DMS79 treated with DMSO at 0.1 percent for 48 hours (cell line): ENCODE data around the gene GPN2.
"Not testable (repeated sequence)": the region's sequence is repeated elsewhere in the genome, so short reads cannot be mapped to it uniquely, and the experiment has no call there.

Experiments used
- DNase-seq: peaks from one replicate; lab custom pipeline; 2025; lab: John Stamatoyannopoulos, UW

The GPN2 gene

GRCh38 chr1:26857473-26858060 lies 32.5 kb downstream of the GPN2 start:
- DNase-seq, result no peak

- no peak for DNase-seq
Observed at GRCh38 chr1:26856604-26857469, 33.2 kb downstream of the GPN2 start.

- no peak for DNase-seq
Observed at GRCh38 chr1:26856181-26856580, 33.9 kb downstream of the GPN2 start.

- no peak for DNase-seq
Observed at GRCh38 chr1:26855636-26856035, 34.4 kb downstream of the GPN2 start.

- no peak for DNase-seq
Observed at GRCh38 chr1:26854906-26855305, 35.2 kb downstream of the GPN2 start.

- DNase-seq, result no peak
Observed at GRCh38 chr1:26853600-26853999, 36.5 kb downstream of the GPN2 start.

- DNase-seq, result peak; percentile 27
Observed at GRCh38 chr1:26853156-26853555, 36.9 kb downstream of the GPN2 start.

GRCh38 chr1:26852701-26853100 lies 37.4 kb downstream of the GPN2 start:
- DNase-seq, result no peak

- no peak for DNase-seq
Observed at GRCh38 chr1:26851106-26851684, 38.9 kb downstream of the GPN2 start.

- DNase-seq, result no peak
Observed at GRCh38 chr1:26848941-26849774, 40.9 kb downstream of the GPN2 start.

- DNase-seq, result no peak
Observed at GRCh38 chr1:26848499-26848898, 41.6 kb downstream of the GPN2 start.

- not testable (repeated sequence) for DNase-seq
Observed at GRCh38 chr1:26847826-26848225, 42.3 kb downstream of the GPN2 start.

GRCh38 chr1:26844424-26845196 lies 45.5 kb downstream of the GPN2 start:
- DNase-seq, result no peak

GRCh38 chr1:26839779-26840178 lies 50.3 kb downstream of the GPN2 start:
- no peak for DNase-seq

GRCh38 chr1:26839339-26839722 lies 50.8 kb downstream of the GPN2 start:
- no peak for DNase-seq

- DNase-seq, result no peak
Observed at GRCh38 chr1:26838474-26839338, 51.4 kb downstream of the GPN2 start.

- not testable (repeated sequence) for DNase-seq
Observed at GRCh38 chr1:26837665-26838064, 52.4 kb downstream of the GPN2 start.

- no peak for DNase-seq
Observed at GRCh38 chr1:26833432-26834405, 56.4 kb downstream of the GPN2 start.

GRCh38 chr1:26832249-26832960 lies 57.7 kb downstream of the GPN2 start:
- no peak for DNase-seq
